Tibial nerve (tissue), 3 donors: ENCODE measurements around the gene APP.

Experiments used
- POLR2A ChIP-seq, 2 donors: fragments of 450-650 bp; IDR thresholded peaks; one replicate each; pipeline ENCODE4 v1.6.1; 2017; ENCODE audit warnings: antibody characterized with exemption in 2 of 2, mild to moderate bottlenecking in 2 of 2, moderate library complexity in 2 of 2
- TF ChIP-seq, protein P1 (sequence below), 5 experiments: fragments of 200-600 bp in 3 of 5; fragments of 450-650 bp in 2 of 5; sonication (generic) in 3 of 5; IDR thresholded peaks; one replicate each; pipeline ENCODE4 v1.5.1; 2016 to 2019; ENCODE audit warnings: antibody characterized with exemption in 5 of 5, mild to moderate bottlenecking in 3 of 5, moderate library complexity in 2 of 5

DNA sequence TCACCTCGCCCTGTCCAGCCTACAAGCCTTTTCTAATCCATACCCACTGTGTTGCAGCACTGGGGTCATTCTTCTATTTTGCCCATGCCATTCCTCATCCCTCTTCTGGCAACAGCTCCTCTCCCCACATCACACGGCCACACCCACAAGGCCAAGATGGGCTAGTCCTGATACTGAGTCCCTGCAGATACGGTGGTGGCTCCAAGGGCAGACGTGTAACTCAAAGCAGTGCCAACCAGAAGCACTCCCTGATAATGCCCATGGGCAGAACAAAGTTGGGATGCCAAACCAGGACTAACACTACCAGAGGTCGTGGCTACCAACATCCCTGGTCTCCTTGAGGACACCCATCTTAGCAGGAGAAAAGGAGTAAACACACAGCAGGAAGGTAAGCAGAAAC, 64.8 kb downstream of the APP start:
- TF ChIP-seq POLR2A (IDR thresholded peaks at IDR 0.05) = no peak
- TF ChIP-seq, protein P1, sequence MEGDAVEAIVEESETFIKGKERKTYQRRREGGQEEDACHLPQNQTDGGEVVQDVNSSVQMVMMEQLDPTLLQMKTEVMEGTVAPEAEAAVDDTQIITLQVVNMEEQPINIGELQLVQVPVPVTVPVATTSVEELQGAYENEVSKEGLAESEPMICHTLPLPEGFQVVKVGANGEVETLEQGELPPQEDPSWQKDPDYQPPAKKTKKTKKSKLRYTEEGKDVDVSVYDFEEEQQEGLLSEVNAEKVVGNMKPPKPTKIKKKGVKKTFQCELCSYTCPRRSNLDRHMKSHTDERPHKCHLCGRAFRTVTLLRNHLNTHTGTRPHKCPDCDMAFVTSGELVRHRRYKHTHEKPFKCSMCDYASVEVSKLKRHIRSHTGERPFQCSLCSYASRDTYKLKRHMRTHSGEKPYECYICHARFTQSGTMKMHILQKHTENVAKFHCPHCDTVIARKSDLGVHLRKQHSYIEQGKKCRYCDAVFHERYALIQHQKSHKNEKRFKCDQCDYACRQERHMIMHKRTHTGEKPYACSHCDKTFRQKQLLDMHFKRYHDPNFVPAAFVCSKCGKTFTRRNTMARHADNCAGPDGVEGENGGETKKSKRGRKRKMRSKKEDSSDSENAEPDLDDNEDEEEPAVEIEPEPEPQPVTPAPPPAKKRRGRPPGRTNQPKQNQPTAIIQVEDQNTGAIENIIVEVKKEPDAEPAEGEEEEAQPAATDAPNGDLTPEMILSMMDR (IDR thresholded peaks at IDR 0.05) = no peak
